DOHH2 (cell line): ENCODE results near the gene TMEM244.

Source experiments
- H3F3A ChIP-seq: fragments of 200-600 bp; sonication (generic), shearing (Covaris generic); 2 replicates; pipeline ENCODE4 v1.6.0; 2016; ENCODE audit warnings: antibody characterized with exemption, mild to moderate bottlenecking; ENCODE audit not compliant: control insufficient read depth, insufficient read depth
- H3K27ac ChIP-seq: fragments of 200-600 bp; sonication (generic); 2 replicates; pipeline ENCODE4 v1.5.1; 2014; ENCODE audit warnings: low read depth, mild to moderate bottlenecking, low read length, moderate library complexity
- H3K27me3 ChIP-seq: fragments of 200-600 bp; sonication (generic); 2 replicates; pipeline ENCODE4 v1.6.1; 2014; ENCODE audit warnings: mild to moderate bottlenecking, low read length, mixed read lengths; ENCODE audit not compliant: control insufficient read depth
- H3K36me3 ChIP-seq: fragments of 200-600 bp; sonication (generic); 2 replicates; pipeline ENCODE4 v1.6.1; 2014; ENCODE audit warnings: mild to moderate bottlenecking, low read length, moderate library complexity, mixed read lengths; ENCODE audit not compliant: control insufficient read depth
- H3K4me1 ChIP-seq: fragments of 200-600 bp; sonication (generic); 2 replicates; pipeline ENCODE4 v1.6.1; 2014; ENCODE audit warnings: mild to moderate bottlenecking, low read length, mixed read lengths; ENCODE audit not compliant: control insufficient read depth
- H3K4me2 ChIP-seq: fragments of 200-600 bp; sonication (generic); 2 replicates; pipeline ENCODE4 v1.6.0; 2014; ENCODE audit warnings: mild to moderate bottlenecking, low read length, moderate library complexity
- H3K4me3 ChIP-seq: fragments of 200-600 bp; sonication (generic); 2 replicates; pipeline ENCODE4 v1.5.1; 2014; ENCODE audit warnings: mild to moderate bottlenecking, low read length, mixed read lengths
- H3K79me2 ChIP-seq: fragments of 200-600 bp; sonication (generic); 2 replicates; pipeline ENCODE4 v1.6.1; 2014; ENCODE audit warnings: mild to moderate bottlenecking, low read length, mixed read lengths; ENCODE audit not compliant: control insufficient read depth
- H3K9me2 ChIP-seq: fragments of 200-600 bp; sonication (generic); replicated peaks from 2 replicates; pipeline ENCODE4 v1.6.1; 2014; ENCODE audit warnings: mild to moderate bottlenecking, low read length, mixed read lengths; ENCODE audit not compliant: control insufficient read depth
- H3K9me3 ChIP-seq: fragments of 200-600 bp; sonication (generic); 2 replicates; pipeline ENCODE4 v1.6.1; 2014; ENCODE audit warnings: antibody characterized with exemption, low read length, mixed read lengths; ENCODE audit not compliant: control insufficient read depth, insufficient read depth
- H4K20me1 ChIP-seq: fragments of 200-600 bp; sonication (generic); 2 replicates; pipeline ENCODE4 v1.6.0; 2014; ENCODE audit warnings: low read depth, mild to moderate bottlenecking, antibody characterized with exemption, low read length, moderate library complexity; ENCODE audit not compliant: control insufficient read depth, insufficient read depth
- CTCF ChIP-seq: fragments of 200-600 bp; sonication (generic); IDR thresholded peaks from one replicate; pipeline ENCODE4 v1.5.1; 2014; ENCODE audit warnings: antibody characterized with exemption, mild to moderate bottlenecking, low read depth, low read length; ENCODE audit not compliant: poor library complexity, severe bottlenecking
- EZH2phosphoT487 ChIP-seq: fragments of 200-600 bp; sonication (generic); IDR thresholded peaks from 2 replicates; pipeline ENCODE4 v1.6.1; 2017; ENCODE audit warnings: borderline replicate concordance, mild to moderate bottlenecking, antibody characterized with exemption, low read length, moderate library complexity, mixed read lengths

Gene TMEM244

GRCh38 chr6:129890701-129891100, 29.6 kb upstream of the TMEM244 start:
- H4K20me1 ChIP-seq, result no peaks in the 10 kb centered on the region
- no peak overlapping the region for H3K4me3 ChIP-seq
- H3K36me3 ChIP-seq, result no peaks in the 10 kb centered on the region
- no peaks in the 10 kb centered on the region for H3K9me2 ChIP-seq
- H3K4me1 ChIP-seq, result no peaks in the 10 kb centered on the region
- no peaks in the 10 kb centered on the region for H3K79me2 ChIP-seq
- H3K9me3 ChIP-seq, result no peaks in the 10 kb centered on the region
- no peaks in the 10 kb centered on the region for H3F3A ChIP-seq
- H3K27ac ChIP-seq, result no peak overlapping the region
- TF ChIP-seq EZH2phosphoT487 (no peak), CTCF (no peak)
- no peaks in the 10 kb centered on the region for H3K27me3 ChIP-seq
- no peak overlapping the region for H3K4me2 ChIP-seq

- Histone ChIP-seq H3K4me2 (no peak overlapping the region), H3K27ac (no peak overlapping the region), H3K4me1 (no peaks in the 10 kb centered on the region), H3K4me3 (no peak overlapping the region), H3K9me2 (no peaks in the 10 kb centered on the region), H4K20me1 (no peaks in the 10 kb centered on the region), H3K9me3 (no peaks in the 10 kb centered on the region), H3K36me3 (no peaks in the 10 kb centered on the region), H3K79me2 (no peaks in the 10 kb centered on the region), H3F3A (no peaks in the 10 kb centered on the region), H3K27me3 (no peaks in the 10 kb centered on the region)
- TF ChIP-seq CTCF, result no peak
- TF ChIP-seq EZH2phosphoT487, result no peak
Measured at GRCh38 chr6:129890164-129890563, 29.0 kb upstream of the TMEM244 start.

GRCh38 chr6:129889580-129889979, 28.5 kb upstream of the TMEM244 start:
- Histone ChIP-seq H3K27me3 (no peaks in the 10 kb centered on the region), H3K9me3 (no peaks in the 10 kb centered on the region), H3K4me3 (no peak overlapping the region), H3K4me1 (no peaks in the 10 kb centered on the region), H3K36me3 (no peaks in the 10 kb centered on the region), H3K79me2 (no peaks in the 10 kb centered on the region), H4K20me1 (no peaks in the 10 kb centered on the region), H3K9me2 (no peaks in the 10 kb centered on the region), H3F3A (no peaks in the 10 kb centered on the region), H3K27ac (no peak overlapping the region), H3K4me2 (no peak overlapping the region)
- no peak for TF ChIP-seq EZH2phosphoT487
- TF ChIP-seq CTCF, result no peak
